Skeletal muscle tissue (tissue), 4 donors: ENCODE data around the gene PPM1M. TPM values are rescaled to one million over a fixed set of nuclear protein-coding genes. Genes with fewer than 3 reads are reported as not detected.

ENCODE experiments used
- H3K27ac ChIP-seq: one replicate; pipeline ENCODE4 v1.7.0; 2013; ENCODE audit warnings: mild to moderate bottlenecking, low read depth, low read length, inconsistent platforms
- H3K27me3 ChIP-seq, 3 donors: one replicate each; pipeline ENCODE4 v1.7.0; 2013; ENCODE audit warnings: low read length in 3 of 3; ENCODE audit not compliant: control insufficient read depth in 3 of 3, insufficient read depth in 3 of 3
- H3K36me3 ChIP-seq, 3 donors: one replicate each; pipeline ENCODE4 v1.7.0; 2013; ENCODE audit warnings: low read length in 3 of 3; ENCODE audit not compliant: control insufficient read depth in 3 of 3, insufficient read depth in 3 of 3
- H3K4me1 ChIP-seq, 3 donors: one replicate each; pipeline ENCODE4 v1.7.0; 2013; ENCODE audit warnings: low read length in 3 of 3, mild to moderate bottlenecking in 3 of 3; ENCODE audit not compliant: control insufficient read depth in 3 of 3, insufficient read depth in 3 of 3
- H3K4me3 ChIP-seq, 3 donors: one replicate each; pipeline ENCODE4 v1.7.0; 2013; ENCODE audit warnings: low read length in 3 of 3
- H3K9ac ChIP-seq, 3 donors: one replicate each; pipeline ENCODE4 v1.7.0; 2013; ENCODE audit warnings: low read length in 3 of 3, mild to moderate bottlenecking in 3 of 3, moderate library complexity in 2 of 3, low read depth in 1 of 3
- H3K9me3 ChIP-seq, 3 donors: one replicate each; pipeline ENCODE4 v1.7.0; 2013; ENCODE audit warnings: low read length in 3 of 3; ENCODE audit not compliant: control insufficient read depth in 3 of 3
- total RNA-seq: library from RNA; depleted of rRNA; stranded (reverse); fragments of >200 nt; gene quantifications from one replicate; pipeline ENCODE4 v1.2.3, GENCODE V29; 2014
- donor health status: Osteomylitis.

PPM1M gene
- total RNA-seq, 1 donor from 2014 or later, result 8.4 TPM

DNA sequence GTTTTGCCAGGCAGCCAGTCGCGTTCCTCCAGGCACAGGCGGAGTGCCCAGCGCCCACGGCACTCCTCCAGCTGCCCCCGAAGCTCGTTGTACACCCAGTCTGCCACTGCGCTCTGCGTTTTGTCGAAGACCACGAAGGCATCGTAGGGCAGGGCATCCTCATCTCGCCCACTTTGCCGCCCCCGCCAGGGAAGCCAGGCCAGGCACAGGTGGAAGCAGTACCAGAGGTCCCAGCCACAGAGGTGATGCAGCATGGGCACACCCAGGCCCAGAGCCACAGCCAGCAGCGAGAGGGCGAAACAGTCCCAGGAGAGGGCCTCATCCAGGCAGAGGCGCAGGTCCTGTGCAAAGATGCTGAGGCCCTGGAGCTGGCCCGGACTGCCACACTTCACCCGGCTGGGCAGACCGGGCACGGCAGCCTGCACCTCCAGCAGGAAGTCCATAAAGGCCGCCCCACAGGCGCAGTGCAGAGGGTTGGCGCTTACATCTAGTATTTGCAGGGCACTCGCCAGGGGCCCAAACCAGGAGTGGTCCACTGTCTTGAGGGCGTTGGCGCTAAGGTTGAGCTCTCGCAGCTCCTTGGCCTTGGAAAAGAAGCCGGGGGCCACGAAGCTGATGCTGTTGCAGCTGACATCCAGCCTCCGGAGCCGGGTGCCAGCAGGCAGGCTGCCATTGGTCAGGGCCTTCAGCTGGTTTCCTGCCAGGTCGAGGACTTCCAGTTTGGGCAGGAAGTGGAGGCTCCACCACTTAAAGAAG, 23.8 kb upstream of the PPM1M start:
- Histone ChIP-seq H3K4me3 (no peak overlapping the region), H3K4me1 (peaks cover 30 to 38% (median 34%) of the 10 kb centered on the region in 3 donors), H3K27ac (no peak overlapping the region), H3K27me3 (no peaks in the 10 kb centered on the region), H3K9ac (peak overlapping the region in 1 of 3 donors; percentile 1), H3K36me3 (peaks cover 0 to 9% (median 0%) of the 10 kb centered on the region in 3 donors), H3K9me3 (no peaks in the 10 kb centered on the region)

DNA sequence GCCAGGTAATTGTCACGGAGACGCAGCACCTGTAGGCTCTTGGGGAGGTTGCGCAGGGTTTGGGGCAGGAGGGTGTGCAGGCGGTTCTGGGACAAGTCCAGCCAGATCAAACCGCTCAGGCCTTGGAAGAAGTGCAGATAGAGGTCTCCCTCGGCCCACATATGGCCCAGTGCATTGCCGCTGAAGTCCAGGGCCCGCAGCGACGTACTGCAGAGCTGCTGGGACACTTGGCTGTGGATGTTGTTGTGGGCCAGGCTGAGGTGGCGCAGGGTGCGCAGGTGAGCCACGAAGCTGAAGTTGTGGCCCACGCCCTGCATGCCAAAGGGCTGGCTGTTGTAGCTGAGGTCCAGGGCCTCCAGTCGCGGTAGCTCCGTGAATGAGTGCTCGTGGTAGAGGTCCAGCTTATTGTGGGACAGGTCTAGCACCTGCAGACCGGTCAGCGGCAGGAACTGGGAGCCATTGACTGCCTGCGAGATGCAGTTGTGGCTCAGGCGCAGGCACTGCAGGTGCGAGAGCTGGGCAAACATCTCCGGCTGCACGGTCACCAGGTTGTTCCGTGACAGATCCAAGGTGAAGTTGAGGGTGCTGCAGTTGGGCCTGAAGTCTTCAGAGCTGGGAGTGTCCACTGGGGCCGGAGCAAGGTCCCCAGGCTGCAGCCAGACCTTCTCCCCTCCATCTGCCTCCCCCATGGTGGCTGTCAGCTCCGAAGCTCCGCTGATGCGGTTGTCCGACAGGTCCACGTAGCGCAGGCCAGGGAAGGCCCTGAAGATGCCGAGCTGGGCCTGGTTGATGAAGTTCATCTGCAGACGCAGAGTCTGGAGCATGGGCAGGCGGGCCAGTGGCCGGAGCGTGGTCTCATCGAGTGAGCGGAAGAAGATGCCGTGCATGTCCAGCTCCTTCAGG, 23.0 kb upstream of the PPM1M start:
- Histone ChIP-seq H3K27ac (no peak overlapping the region), H3K4me3 (no peak overlapping the region), H3K27me3 (no peaks in the 10 kb centered on the region)

GRCh38 chr3:52223449-52224408, 21.8 kb upstream of the PPM1M start:
- Histone ChIP-seq H3K27me3 (no peaks in the 10 kb centered on the region), H3K4me3 (no peak overlapping the region), H3K36me3 (peaks cover 12 to 20% (median 13%) of the 10 kb centered on the region in 3 donors), H3K9me3 (no peaks in the 10 kb centered on the region), H3K4me1 (peaks cover 18 to 23% (median 19%) of the 10 kb centered on the region in 3 donors), H3K27ac (no peak overlapping the region), H3K9ac (no peak overlapping the region)

More for the DNA sequence above, 23.0 kb upstream of the PPM1M start:
- H3K9ac ChIP-seq, result peak overlapping the region in 1 of 3 donors; percentile 1
- no peaks in the 10 kb centered on the region for H3K9me3 ChIP-seq
- peaks cover 25 to 29% (median 26%) of the 10 kb centered on the region in 3 donors for H3K4me1 ChIP-seq
- peaks cover 2 to 9% (median 3%) of the 10 kb centered on the region in 3 donors for H3K36me3 ChIP-seq

- no peaks in the 10 kb centered on the region for H3K27me3 ChIP-seq
- no peak within 1 kb of the TSS for H3K4me3 ChIP-seq
- peaks cover 14 to 21% (median 15%) of the 10 kb centered on the region in 3 donors for H3K4me1 ChIP-seq
- no peak within 1 kb of the TSS for H3K27ac ChIP-seq
- no peak within 1 kb of the TSS for H3K9ac ChIP-seq
- H3K9me3 ChIP-seq, result no peaks in the 10 kb centered on the region
- peaks cover 31 to 39% (median 32%) of the 10 kb centered on the region in 3 donors for H3K36me3 ChIP-seq
Observed at GRCh38 chr3:52225452-52226228, 19.9 kb upstream of the PPM1M start, which contains the start of gene TLR9. Gene TLR9, minus strand, starts transcription at chr3:52225645. Its CDS starts 116 bp downstream, at chr3:52225529.

DNA sequence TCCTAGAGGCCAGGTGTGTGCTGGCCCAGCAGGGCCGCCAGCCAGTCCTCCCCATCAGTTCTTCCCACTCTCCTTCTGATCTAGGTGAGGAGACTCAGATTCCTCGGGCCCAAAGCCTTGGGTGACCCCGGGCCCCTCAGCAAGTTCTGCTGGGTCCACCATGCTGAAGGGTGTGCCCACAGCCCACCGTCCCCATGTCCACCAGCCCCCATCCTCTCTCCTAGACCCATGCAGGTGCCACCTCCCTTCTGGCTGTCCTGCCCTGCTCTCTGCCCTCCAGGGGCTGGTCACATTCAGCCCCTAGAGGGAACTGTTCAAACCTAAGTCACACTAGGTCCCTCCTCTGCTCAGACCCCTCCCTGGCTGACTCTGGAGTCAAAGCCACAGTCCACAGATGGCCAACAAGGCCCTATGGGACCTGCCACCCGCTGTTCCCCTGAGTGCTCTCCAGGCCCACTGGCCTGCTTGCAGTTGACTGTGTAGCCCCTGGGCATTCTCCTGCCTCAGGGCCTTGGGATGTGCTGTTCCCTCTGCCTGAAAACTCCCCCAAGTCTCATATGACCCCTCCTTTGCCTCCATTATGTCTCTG, 19.2 kb upstream of the PPM1M start:
- peaks cover 38 to 46% (median 39%) of the 10 kb centered on the region in 3 donors for H3K36me3 ChIP-seq
- H3K4me1 ChIP-seq, result peaks cover 12 to 22% (median 12%) of the 10 kb centered on the region in 3 donors
- H3K27me3 ChIP-seq, result no peaks in the 10 kb centered on the region
- H3K27ac ChIP-seq, result no peak overlapping the region
- H3K9me3 ChIP-seq, result no peaks in the 10 kb centered on the region
- H3K4me3 ChIP-seq, result no peak overlapping the region
- H3K9ac ChIP-seq, result no peak overlapping the region

DNA sequence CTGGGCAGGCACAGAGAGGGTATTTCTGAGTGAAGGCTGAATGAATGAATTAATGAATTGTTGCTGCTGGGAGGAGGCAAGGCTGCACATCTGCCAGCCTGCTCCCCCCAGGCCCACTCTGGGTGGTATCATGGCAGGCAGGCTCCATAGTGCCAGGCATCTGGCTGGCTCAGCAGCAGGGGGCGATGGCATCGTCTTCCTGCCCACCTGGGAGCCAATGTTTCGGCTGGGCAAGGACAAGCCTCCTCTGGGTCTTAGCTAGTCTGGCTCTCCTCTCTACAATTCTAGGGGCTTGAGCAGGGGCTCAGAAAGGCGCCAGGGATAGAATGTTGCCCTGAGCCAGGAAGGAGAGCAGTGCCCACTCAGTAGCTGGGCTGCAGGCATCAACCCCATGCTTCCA, 18.4 kb upstream of the PPM1M start:
- no peak overlapping the region for H3K9ac ChIP-seq
- no peak overlapping the region for H3K4me3 ChIP-seq
- H3K27me3 ChIP-seq, result no peaks in the 10 kb centered on the region
- peaks cover 13 to 22% (median 16%) of the 10 kb centered on the region in 3 donors for H3K4me1 ChIP-seq
- peaks cover 43 to 50% (median 46%) of the 10 kb centered on the region in 3 donors for H3K36me3 ChIP-seq
- H3K27ac ChIP-seq, result no peak overlapping the region
- H3K9me3 ChIP-seq, result no peaks in the 10 kb centered on the region

GRCh38 chr3:52227766-52228165, 17.8 kb upstream of the PPM1M start:
- Histone ChIP-seq H3K9me3 (no peaks in the 10 kb centered on the region), H3K4me3 (no peak overlapping the region), H3K27ac (no peak overlapping the region), H3K9ac (no peak overlapping the region), H3K36me3 (peaks cover 43 to 53% (median 46%) of the 10 kb centered on the region in 3 donors), H3K27me3 (no peaks in the 10 kb centered on the region), H3K4me1 (peaks cover 17 to 22% (median 18%) of the 10 kb centered on the region in 3 donors)

DNA sequence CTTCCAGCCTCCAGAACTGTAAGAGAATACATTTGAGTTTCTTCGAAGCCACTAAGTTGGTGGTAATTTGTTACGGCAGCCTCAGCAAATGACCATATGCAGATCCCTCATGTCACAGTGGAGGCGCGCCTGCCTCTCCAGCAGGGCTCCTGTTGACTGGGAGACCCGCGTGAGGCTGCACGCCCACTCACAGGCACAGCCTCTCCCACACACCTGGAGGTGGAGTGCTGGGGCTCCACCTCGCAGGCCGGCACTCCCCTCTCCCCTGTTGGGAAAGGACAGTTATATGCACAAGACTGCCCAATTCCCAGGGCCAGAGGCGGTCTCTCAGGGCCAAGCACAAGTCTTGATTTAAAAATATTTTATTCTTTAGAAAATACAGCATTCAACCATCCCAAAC, 17.3 kb upstream of the PPM1M start:
- Histone ChIP-seq H3K9me3 (no peaks in the 10 kb centered on the region), H3K27ac (no peak overlapping the region), H3K9ac (peak overlapping the region in 1 of 3 donors; percentile 16), H3K36me3 (peaks cover 46 to 58% (median 47%) of the 10 kb centered on the region in 3 donors), H3K27me3 (no peaks in the 10 kb centered on the region), H3K4me1 (peaks cover 22 to 27% (median 23%) of the 10 kb centered on the region in 3 donors), H3K4me3 (no peak overlapping the region)
